Measurements from ENCODE around the gene DMGDH. TPM values are rescaled to one million over a fixed set of nuclear protein-coding genes. Genes with fewer than 3 reads are reported as not detected.

Gene DMGDH
- total and polyA plus RNA-seq, 2 of the 4 experiments (the other 2 are of a cell fraction): 0.18 TPM; not detected in 1

- in situ Hi-C loops (cut with MboI; ENCODE audit: low sequenced_read_pairs): loop anchor here (10.0 to 25.0 kb wide), 2 partner anchors 70 to 653 kb away; no protein-coding TSS in a partner anchor
- H3K4me2 ChIP-seq (ENCODE audit: low read depth, low read length): no peak overlapping the region
- POLR2A ChIA-PET (ENCODE audit: unreplicated experiment): no interaction called here
Measured at GRCh38 chr5:78964889-78965288, 104.6 kb downstream of the DMGDH start.

More at GRCh38 chr5:78964889-78965288, 104.6 kb downstream of the DMGDH start:
- WGBS, 2 experiments (ENCODE audit: extremely low coverage in 2 of 2, insufficient read length in 1 of 2): no CpG with 5 or more reads among the region's 2 CpGs
- Histone ChIP-seq H3K23ac (ENCODE audit: low read depth, low read length) (no peak overlapping the region), H4K91ac (ENCODE audit: insufficient read depth, low read depth, low read length) (no peak overlapping the region), H3K79me1 (ENCODE audit: low read depth in 1 of 2, low read length in 2 of 2) (no peaks in the 10 kb centered on the region), H4K5ac (ENCODE audit: low read depth, low read length) (no peak overlapping the region), H2BK5ac (ENCODE audit: low read depth, low read length, poor library complexity, severe bottlenecking) (no peak overlapping the region), H2BK15ac (ENCODE audit: low read depth, low read length) (no peak overlapping the region), H3K9me1 (ENCODE audit: insufficient read depth, low read length) (no peaks in the 10 kb centered on the region), H3K9me3 (ENCODE audit: control insufficient read depth, insufficient read depth, low read length) (no peaks in the 10 kb centered on the region), H3K4ac (ENCODE audit: low read depth, low read length) (no peak overlapping the region), H2AK9ac (replicated peaks; ENCODE audit: low read depth, low read length, poor library complexity) (no peak overlapping the region), H4K8ac (ENCODE audit: low read depth in 2 of 2, low read length in 2 of 2) (no peak overlapping the region), H3K4me1 (ENCODE audit: control insufficient read depth, insufficient read depth, low read length) (no peaks in the 10 kb centered on the region), H3K36me3 (ENCODE audit: control insufficient read depth, insufficient read depth, low read length) (0 out of 2 replicates have a peak, but pooled peaks cover 1% of the 10 kb centered on the region), H2BK120ac (ENCODE audit: low read depth, low read length) (no peak overlapping the region), H3K27ac (ENCODE audit: insufficient read depth, low read length) (no peak overlapping the region), H3K9ac (ENCODE audit: low read depth, low read length) (no peak overlapping the region), H2AK5ac (ENCODE audit: low read depth, low read length) (no peak overlapping the region), H3K18ac (ENCODE audit: low read depth, low read length) (no peak overlapping the region), H2BK20ac (ENCODE audit: low read depth, low read length) (no peak overlapping the region), H3K4me3 (ENCODE audit: insufficient read depth, low read depth, low read length) (no peak overlapping the region), H3K56ac (ENCODE audit: extremely low read depth, insufficient read depth, low read length) (no peak overlapping the region), H4K20me1 (ENCODE audit: insufficient read depth, low read length) (no peaks in the 10 kb centered on the region), H3K14ac (replicated peaks; ENCODE audit: low read depth, low read length) (no peak overlapping the region), H2AFZ (replicated peaks; ENCODE audit: low read length, poor library complexity) (no peak overlapping the region), H3K27me3 (ENCODE audit: control insufficient read depth, insufficient read depth, low read length) (no peaks in the 10 kb centered on the region)
- ATAC-seq (ENCODE audit: low read depth): peak; percentile 87
- peak; percentile 83 for DNase-seq
- dilution Hi-C loops (cut with HindIII; ENCODE audit: low sequenced_read_pairs, unreplicated experiment): no loop called here
- no peak for TF ChIP-seq RCOR1 (IDR thresholded peaks at IDR 0.05; ENCODE audit: insufficient replicate concordance, low read length)
- TF ChIP-seq CTCF (conservative IDR thresholded peaks at IDR 0.05; ENCODE audit: low read depth, low read length): peak; percentile 80
- no peak for TF ChIP-seq BHLHE40 (IDR thresholded peaks at IDR 0.05; ENCODE audit: low read depth, low read length)
- TF ChIP-seq ELK1 (IDR thresholded peaks at IDR 0.05; ENCODE audit: borderline replicate concordance, low read depth, low read length): no peak
- 0 out of 2 replicates have a peak, but pooled peaks have one; percentile 20 for TF ChIP-seq POLR2A (IDR thresholded peaks at IDR 0.05; ENCODE audit: low read depth, low read length)
- TF ChIP-seq RAD21 (IDR thresholded peaks at IDR 0.05; ENCODE audit: low read length): peak; percentile 86
- peak; percentile 64 for TF ChIP-seq CEBPB (IDR thresholded peaks at IDR 0.05; ENCODE audit: low read depth, low read length)
- no peak for TF ChIP-seq USF2 (IDR thresholded peaks at IDR 0.05; ENCODE audit: low read depth, low read length)
- TF ChIP-seq SMC3 (IDR thresholded peaks at IDR 0.05; ENCODE audit: low read depth, low read length): peak; percentile 88
- TF ChIP-seq MAFK (IDR thresholded peaks at IDR 0.05; ENCODE audit: low read depth, low read length): no peak
- no peak for TF ChIP-seq FOS (IDR thresholded peaks at IDR 0.05; ENCODE audit: low read depth, low read length)
- no peak for TF ChIP-seq MXI1 (IDR thresholded peaks at IDR 0.05; ENCODE audit: borderline replicate concordance, low read depth, low read length)
- TF ChIP-seq CHD1 (IDR thresholded peaks at IDR 0.05; ENCODE audit: low read depth, low read length): no peak
- no peak for TF ChIP-seq RFX5 (IDR thresholded peaks at IDR 0.05; ENCODE audit: low read depth, low read length)
- TF ChIP-seq MAZ (IDR thresholded peaks at IDR 0.05; ENCODE audit: borderline replicate concordance, low read depth, low read length): no peak
- TF ChIP-seq NFE2L2 (IDR thresholded peaks at IDR 0.05; ENCODE audit: low read depth, low read length): no peak
- intact Hi-C loops (cut with micrococcal nuclease): loop anchor here (1.0 to 5.0 kb wide), 6 partner anchors 65 to 643 kb away; partner anchors contain the start of gene LHFPL2
- CTCF ChIA-PET: interaction anchor here (0.6 to 4.2 kb wide), 8 partner anchors 11 to 427 kb away, joined by 3 to 15 read pairs (median 4); no protein-coding TSS in a partner anchor
- no TSS peak for BruUV-seq (replicated peaks)
